HG02840 (cell line): Measurements from ENCODE around the gene ENTPD8.
"Not testable (repeated sequence)": the region's sequence is repeated elsewhere in the genome, so short reads cannot be mapped to it uniquely, and the experiment has no call there.

Experiments used
- ATAC-seq: cut with Tn5 transposase; IDR thresholded peaks from one replicate; pipeline ENCODE4 v1.9.1; 2021; ENCODE audit warnings: mild to moderate bottlenecking, moderate library complexity, moderate number of reproducible peaks; ENCODE audit not compliant: unreplicated experiment, low FRiP score

ENTPD8 gene

DNA sequence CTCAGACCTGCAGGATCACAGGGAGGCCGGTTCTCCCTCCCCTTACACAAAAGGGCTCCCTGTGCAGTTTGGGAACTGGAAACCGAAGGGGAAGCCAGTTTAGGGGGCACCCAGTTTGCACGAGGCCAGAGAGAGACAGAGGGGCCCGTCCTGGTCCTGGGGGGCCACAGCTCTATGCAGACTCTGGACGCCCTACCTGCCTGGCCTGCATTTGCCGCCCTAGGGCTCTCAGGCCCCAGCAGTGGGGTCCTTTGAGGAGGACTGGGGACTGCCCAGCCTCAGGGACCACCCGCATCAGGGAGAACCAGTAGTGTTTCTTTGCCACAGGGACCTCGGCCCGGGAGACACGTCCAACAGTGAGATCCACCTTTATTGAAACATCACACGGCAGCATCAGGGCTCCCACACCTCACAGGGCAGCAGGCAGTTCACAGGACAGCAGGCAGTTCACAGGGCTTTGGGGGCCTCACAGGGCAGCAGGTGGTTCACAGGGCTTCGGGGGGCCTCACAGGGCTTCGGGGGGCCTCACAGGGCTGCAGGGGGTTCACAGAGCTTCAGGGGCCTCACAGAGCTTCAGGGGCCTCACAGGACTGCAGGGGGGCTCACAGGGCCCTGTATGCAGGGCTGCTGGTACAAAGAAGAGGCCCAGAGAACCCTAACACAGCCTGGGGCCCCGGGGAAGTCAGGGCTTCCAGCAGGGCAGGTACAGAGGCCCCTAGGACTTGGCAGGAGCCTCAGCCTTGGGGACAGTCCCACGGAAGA is 18.6 kb upstream of the ENTPD8 start:
- ATAC-seq, result no peak

DNA sequence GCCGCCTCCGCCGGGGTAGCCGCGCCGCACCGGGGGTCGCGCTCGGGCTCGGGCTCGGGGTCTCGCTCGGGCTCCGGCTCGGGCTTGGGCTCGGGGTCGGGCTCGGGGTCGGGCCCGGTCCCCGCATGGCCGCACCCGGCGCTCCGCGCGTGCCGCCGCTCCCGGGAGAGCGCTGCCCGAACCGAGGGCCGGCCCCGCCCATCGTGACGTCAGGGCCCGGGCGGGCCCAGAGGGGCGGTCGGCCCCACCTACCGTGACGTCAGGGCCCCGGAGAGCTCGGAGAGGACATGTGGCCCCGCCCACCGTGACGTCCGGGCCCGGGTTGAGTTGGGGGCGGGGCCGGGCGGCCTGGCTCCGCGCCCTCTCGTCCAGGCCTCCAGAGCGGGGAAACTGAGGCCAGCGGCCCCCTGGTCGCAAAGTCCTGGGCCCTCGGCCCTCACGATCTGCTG is 18.0 kb upstream of the ENTPD8 start, which contains the start of gene NSMF:
Gene NSMF, minus strand, starts transcription at position 183 of the 449 bp plus-strand sequence. CDS start 232 bp downstream, outside the sequence.
- ATAC-seq, result peak; percentile 52

DNA sequence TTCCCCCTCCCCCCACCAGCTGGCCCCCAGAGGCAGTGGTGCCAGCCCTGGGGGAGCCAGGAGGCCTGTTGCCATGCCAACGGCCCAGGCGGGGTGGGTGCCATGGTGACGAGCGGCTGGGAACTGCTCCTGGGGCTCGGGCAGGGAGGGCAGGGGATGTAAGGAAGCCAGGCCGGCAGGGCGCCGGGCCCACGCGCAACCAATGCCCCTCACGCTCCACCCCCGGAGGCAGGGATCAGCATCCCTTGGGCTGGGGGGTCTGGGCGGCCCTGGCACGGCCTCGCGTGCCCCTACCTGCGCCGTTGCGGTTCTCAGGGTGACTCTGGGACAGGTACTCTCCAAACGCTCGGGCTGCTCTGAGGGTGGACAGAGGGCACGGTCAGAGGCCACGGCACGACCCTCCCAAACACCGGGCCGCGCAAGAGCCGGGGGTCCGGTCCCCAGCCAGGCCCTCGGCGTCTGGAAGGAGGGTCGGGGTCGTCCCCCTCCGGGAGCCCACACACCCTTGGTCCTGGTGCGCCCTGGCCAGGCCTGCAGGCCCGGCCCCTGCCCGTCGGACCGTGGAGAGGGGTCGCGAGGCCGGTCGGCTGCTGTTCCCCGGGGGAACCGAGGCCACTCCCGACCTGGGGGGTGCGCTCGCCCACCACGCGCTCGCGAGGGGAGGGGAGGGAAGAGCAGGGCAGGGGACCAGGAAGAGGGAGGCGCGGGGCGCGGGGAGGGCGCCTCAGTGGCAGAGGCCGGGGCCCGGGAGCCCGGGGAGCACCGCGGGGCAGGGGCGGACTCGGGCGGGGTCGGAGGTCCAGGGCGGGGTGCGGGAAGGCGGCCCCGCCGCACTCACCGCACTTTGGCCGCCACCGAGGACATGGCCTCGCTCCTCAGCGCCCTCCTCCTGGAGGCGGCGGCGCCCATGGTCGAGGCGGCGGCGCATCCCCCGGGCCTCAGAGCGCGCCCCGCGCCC is 17.3 kb upstream of the ENTPD8 start:
- peak; percentile 6 for ATAC-seq

DNA sequence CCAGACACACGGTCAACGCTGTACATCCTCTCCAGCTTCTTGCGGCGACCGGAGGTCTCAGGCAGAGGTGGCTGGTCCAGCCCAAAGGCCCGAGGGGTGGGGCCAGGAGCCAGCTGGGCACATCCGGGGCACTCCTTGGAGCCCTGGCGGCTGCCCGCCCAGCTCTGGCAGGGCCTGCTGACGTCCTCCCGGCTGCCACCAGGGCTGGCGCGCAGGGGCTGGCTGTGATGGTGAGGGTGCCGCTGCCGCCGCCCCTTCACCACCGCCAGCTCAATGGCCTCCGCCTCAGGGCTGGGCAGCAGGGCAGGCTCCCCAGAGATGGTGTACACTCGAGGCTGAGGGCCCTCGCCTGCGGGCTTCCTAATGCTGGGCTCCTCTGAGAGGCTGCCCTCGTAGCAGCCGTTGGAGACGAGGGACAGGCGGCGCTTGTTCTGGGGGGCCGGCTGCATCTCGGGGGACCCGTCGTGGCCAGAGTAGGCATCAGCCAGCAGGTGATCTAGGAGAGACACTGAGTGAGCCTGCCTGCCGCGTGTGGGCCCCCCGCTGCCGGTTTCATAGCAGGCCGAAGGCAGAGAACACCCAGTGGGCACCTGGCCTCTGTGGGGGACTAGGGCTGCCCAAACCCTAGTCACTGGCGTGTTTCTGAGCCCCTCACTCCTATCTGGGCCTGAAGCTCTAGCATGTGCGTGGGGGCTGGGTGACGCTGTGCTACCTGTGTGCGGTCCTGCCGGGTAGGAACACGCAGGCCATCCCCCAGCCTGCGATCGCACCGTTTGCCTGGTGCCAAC is 16.4 kb upstream of the ENTPD8 start:
- no peak for ATAC-seq

DNA sequence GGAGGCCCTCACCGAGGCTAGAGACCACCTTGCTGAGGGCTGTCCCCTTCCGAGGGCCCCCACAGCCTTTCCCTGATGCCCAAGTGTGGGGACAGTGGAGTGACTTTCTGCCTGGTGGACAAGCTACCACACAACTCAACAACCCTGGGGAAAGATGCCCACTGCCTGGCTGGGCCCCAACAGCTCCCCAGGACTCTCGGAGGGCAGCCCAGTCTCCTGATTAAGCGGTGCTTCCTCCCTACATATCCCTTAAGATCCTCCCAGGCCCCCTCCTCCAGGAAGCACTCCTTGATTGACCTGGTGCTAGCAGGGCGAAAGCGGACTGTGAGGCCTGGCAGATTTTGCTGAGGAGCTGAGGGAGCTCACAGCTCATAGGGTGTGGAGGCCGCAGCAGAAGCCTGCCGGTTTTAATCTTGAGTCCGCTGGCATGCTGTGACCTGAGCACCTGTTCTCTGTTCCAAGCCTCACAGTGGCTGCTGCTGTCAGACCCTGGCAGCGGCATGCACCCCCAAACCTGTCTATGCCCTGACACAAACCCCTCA is 15.8 kb upstream of the ENTPD8 start:
- no peak for ATAC-seq

DNA sequence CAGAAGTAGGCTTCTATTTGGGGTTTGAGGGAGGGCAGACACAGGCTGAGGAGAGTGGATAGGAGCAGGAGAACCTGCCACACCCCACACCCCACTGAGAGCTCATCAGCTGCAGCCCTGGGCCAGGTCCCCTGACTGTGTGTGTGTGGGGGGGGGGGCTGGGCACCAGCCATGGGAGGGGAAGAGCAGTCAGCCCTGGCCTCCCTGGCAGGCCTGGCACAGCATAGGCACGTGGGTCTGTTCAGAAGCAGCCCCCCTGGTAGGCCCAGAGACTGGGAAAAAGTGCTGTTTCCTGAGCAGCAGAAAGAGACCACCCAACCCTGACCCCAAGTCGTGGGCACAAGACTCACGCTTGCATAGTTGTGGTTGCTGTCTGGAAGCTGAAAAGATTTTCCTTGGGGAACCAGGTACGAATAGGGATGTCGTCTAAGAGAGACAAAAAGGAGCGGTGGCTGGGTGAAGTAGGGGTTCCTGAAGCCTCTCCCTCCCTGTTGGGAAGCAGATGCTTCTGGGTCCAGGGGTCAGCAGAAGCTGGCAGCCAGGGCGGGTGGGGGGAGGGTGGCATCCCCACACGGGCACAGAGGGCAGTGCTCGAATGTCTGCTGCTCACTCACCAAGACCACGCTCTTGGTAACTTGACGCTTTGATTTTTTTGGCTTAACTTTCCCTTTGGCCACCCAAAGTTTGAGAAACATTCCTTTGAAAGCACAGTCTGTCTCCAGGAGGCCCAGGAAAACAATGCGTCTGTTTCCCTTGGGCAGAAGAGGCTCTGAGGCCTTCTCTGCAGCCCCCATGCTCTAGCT is 15.1 kb upstream of the ENTPD8 start:
- no peak for ATAC-seq

DNA sequence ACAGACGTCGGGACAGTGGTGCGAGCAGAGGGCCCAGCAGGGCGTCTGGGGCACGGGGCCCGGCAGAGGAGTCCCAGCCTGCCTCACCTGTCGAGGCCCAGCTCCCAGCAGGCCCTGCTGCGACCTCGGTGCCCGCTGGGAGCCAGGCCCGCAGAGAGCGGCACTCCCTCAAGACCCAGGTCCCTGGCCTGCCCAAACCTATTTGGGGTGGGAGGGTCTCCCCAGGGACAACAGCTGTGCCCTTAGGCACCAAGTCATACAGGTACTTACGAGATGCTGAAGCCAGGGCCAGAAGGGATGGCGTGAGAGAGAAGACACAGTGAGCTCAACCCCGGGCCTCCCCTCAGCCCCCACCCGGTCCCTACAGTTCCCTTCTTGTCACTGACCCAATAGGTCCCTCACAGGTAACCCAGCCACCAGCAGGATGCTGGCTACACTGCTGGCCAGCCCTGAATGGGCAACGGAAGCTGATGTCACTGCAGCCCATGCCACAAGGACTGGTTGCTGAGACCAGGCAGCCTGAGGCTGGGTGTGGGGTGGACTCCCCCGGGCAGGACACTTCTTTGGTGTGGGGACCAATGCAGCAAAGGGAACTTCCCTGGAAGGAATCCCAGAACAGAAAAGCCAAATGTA is 14.3 kb upstream of the ENTPD8 start:
- ATAC-seq, result no peak

DNA sequence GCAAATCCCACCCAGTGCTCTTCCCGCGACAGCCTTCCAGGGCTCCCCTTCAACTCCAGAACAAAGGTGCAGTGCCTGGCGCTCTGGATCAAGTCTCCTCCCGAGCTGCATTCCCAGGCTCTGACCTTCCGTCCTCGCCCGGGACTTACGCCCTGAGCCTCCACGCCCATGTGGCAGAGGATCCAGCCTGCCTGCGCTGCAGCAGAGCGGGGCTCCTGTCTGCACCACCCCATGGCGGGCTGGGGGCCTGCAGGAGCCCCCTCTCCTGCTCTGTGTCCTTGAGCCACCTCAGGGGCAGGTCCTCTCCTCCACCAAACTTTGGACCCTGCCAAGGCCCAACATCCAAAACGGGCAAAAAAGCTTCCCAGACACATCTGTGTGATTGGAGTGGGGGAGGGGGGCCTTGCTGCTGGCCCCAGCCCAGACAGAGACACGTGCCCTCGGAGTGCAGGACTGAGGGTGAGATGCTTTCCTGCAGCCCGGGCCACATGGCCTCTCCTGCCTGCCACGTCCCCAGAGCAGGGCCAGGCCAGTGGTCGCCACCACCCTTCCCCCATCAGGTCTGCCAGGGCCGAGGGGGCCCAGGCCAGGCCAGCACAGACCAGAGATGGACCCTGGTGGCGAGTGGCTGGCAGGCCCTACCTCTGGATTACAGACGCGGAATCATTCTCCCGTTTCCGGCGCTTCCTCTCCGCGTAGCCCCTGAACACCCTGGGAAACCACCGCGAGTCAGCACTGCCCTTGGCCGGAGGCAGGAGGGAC is 13.6 kb upstream of the ENTPD8 start:
- no peak for ATAC-seq

DNA sequence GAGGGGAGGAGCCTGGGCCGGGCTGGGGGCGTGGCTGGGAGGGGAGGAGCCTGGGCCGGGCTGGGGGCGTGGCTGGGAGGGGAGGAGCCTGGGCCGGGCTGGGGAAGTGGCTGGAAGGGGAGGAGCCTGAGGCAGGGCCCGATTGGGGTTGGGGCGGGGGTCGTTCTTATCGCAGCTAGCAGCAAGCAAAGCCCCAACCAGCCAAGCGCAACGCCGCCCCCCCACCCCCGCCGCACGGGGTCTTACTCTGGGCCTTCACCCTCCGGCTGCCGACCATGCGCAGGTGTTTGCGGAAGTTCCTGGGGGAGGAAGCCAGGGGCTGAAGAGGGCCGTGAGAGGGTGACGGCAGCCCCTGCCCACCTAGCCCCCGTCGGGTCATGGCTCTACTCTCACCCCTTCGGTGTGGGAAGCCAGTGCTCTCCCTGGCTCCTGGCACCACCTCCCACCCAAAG is 13.0 kb upstream of the ENTPD8 start:
- ATAC-seq, result no peak

DNA sequence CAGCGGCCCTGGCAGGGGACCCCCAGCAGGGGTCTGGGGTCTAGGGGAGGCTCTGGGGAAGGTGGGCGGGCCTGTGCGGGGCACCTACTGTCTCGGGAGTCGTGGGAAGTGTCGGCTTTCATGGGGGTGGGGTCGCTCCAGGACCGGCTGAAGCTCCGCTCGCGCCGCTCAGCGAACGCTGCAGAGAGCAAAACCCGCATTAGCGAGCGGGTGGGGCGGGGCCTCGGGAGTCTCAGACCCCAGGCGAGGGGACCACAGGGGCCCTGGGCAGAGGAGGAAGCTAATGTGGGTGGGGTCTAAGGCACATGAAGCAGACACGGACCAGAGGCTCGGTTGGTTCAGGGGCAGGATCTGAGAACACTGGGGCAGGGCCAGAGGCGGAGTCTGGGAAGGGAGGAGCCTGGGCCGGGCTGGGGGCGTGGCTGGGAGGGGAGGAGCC is 12.5 kb upstream of the ENTPD8 start:
- ATAC-seq, result no peak

DNA sequence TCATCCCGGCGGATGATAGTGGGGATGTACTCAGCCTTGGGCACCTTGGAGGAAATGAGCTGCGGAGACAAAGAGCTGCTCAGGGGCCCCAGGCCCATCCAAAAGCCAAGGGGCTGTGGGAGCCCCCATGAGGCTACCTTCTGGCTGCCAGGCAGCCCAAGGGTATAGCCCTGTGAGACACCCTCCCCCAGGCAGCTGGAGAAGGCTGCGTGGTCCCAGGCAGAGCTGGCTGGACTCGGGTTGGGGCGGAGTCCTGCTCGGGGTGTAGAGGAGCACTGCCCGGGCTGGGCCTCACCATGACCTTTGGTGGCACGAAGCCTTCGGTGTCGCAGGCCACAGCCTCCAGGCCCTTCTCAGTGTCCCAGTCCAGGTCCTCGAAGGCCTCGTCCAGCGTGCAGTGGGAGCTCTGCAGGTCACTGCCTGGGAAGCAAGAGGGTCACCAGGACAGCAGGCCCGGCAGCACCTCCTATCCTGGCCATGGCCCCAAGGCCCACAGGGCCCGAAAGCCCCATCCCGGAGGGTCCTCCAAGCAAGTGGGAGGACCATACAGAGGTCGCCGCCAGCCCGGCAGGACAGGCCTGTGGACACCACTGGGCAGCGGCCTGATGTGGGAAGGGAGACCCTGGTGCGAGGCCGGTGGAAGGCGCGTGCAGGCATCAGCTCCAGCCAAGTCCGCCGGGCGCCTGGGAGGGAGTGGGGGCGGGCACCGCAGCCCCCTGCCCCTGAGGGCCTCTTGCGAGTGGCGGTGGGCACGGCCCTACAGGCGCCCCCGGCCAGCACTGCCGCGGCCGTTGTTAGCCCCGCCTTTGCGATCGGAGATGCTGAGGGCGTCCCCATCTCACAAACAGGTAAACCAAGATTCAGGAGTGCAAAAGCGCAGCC is 11.8 kb upstream of the ENTPD8 start:
- no peak for ATAC-seq

DNA sequence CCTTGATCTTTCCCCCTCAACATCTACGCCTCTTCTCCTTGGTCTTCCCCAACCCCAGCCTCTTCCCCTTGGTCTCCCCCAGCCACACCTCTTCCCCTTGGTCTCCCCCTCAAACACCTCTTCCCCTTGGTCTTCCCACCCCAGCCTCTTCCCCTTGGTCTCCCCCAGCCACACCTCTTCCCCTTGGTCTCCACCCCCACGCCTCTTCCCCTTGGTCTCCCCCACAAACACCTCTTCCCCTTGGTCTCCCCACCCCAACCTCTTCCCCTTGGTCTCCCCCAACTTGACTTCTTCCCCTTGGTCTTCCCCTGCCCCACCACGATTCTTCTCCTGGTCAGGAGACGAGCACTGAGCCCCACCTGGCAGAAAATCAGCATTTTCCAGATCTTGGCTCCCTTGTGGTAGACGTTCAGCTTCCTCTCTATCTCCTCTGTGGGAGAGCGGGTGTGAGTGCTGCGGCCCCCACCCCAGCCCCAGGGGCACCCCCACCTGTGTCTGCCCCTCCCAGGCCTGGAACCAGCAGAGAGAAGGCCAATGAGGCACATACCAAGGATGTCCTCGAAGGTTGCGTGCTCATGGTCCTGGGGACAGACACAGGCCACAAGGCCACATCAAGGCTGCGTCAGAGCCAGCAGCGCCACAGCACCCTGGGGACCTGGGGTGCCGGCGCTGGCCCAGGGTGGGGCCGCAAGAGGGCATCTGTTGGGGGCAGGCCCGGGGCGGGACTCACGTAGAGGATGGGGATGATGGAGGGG is 11.0 kb upstream of the ENTPD8 start:
- no peak for ATAC-seq

DNA sequence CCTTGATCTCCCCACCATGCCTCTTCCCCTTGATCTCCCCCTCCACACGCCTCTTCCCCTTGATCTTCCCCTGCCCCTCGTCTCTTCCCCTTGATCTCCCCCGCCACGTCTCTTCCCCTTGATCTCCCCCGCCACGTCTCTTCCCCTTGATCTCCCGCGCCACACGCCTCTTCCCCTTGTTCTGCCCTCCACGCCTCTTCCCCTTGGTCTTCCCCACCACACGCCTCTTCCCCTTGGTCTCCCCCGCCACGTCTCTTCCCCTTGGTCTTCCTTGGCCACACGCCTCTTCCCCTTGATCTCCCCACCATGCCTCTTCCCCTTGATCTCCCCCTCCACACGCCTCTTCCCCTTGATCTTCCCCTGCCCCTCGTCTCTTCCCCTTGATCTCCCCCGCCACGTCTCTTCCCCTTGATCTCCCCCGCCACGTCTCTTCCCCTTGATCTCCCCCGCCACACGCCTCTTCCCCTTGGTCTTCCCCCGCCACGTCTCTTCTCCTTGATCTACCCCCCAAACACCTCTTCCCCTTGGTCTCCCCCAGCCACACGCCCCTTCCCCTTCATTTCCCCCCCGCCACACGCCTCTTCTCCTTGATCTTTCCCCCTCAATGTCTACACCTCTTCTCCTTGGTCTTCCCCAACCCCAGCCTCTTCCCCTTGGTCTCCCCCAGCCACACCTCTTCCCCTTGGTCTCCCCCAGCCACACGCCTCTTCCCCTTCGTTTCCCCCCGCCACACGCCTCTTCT is 10.3 kb upstream of the ENTPD8 start:
- ATAC-seq, result not testable (repeated sequence)

DNA sequence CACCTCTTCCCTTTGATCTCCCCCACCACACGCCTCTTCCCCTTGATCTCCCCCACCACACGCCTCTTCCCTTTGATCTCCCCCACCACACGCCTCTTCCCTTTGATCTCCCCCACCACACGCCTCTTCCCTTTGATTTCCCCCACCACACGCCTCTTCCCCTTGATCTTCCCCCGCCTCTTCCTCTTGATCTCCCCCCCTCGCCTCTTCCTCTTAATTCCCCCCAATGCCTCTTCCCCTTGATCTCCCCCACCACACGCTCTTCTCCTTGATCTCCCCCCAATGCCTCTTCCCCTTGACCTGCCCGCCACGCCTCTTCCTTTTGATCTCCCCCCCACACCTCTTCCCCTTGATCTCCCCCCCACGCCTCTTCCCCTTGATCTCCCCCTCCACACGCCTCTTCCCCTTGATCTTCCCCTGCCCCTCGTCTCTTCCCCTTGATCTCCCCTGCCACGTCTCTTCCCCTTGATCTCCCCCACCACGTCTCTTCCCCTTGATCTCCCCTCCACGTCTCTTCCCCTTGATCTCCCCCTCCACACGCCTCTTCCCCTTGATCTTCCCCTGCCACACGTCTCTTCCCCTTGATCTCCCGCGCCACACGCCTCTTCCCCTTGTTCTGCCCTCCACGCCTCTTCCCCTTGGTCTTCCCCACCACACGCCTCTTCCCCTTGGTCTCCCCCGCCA is 9.5 kb upstream of the ENTPD8 start:
- not testable (repeated sequence) for ATAC-seq

DNA sequence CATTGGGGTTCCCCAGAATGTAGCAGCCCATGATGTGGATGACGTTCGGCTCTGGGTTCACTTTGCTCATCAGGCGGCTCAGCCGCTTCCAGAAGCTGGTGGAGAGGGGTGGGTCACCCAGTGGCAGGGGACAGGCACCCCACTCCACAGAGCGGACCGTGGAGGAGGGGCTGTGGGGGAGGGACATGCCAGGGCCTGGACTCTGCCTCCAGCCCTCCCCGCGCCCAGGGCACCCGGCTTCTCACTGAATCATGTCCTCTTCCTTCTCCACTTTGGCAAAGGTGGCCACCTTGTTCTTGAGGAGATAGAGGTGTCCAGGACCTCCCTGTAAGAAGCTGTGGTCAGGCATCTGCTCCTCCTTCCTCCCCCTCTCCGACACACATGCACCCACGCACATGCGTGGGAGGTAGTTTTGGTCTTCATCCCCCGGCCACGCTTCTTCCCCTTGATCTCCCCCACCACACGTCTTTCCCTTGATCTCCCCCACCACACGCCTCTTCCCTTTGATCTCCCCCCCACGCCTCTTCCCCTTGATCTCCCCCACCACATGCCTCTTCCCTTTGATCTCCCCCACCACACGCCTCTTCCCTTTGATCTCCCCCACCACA is 8.9 kb upstream of the ENTPD8 start:
- no peak for ATAC-seq
